SK-N-SH (cell line): Measurements from ENCODE around the gene DPF3. TPM values are rescaled to one million over a fixed set of nuclear protein-coding genes. Genes with fewer than 3 reads are reported as not detected.

Experiments used
- CTCF ChIA-PET: fragments of 300-600, 350-600 bp; formaldehyde crosslinking; extraction: SDS; loops from one replicate; lab custom pipeline; 2021; lab: Yijun Ruan, JAX
- POLR2A ChIA-PET: fragments of 350-600 bp; sonication (Branson Sonifier 250); formaldehyde crosslinking; extraction: SDS; loops from one replicate; lab custom pipeline; 2020; ENCODE audit warnings: antibody characterized with exemption, inconsistent platforms; lab: Yijun Ruan, JAX
- DNase-seq: peaks from one replicate; pipeline ENCODE4 v3.0.0; 2012
- H2AFZ ChIP-seq: fragments of 200-600 bp; sonication (generic); 2 replicates; pipeline ENCODE4 v1.8.1; 2016; ENCODE audit warnings: antibody characterized with exemption, mild to moderate bottlenecking, low read depth
- H3F3A ChIP-seq: fragments of 200-600 bp; sonication (generic); replicated peaks from 2 replicates; pipeline ENCODE3; 2016; ENCODE audit warnings: antibody characterized with exemption, mild to moderate bottlenecking; ENCODE audit not compliant: insufficient read depth
- H3K27ac ChIP-seq, 2 experiments: fragments of 200-500 bp in 1 of 2; fragments of 200-600 bp in 1 of 2; sonication (Bioruptor generic) in 1 of 2; sonication (generic), shearing (Covaris generic) in 1 of 2; 2 replicates each; pipeline versions ENCODE4 v1.5.1 to v1.6.1; 2014 to 2016; ENCODE audit warnings: low read depth in 2 of 2, inconsistent platforms in 1 of 2, low read length in 1 of 2, mild to moderate bottlenecking in 1 of 2, mixed read lengths in 1 of 2
- H3K27me3 ChIP-seq: fragments of 200-600 bp; sonication (generic), shearing (Covaris generic); 2 replicates; pipeline ENCODE4 v1.6.1; 2016; ENCODE audit warnings: mixed run types; ENCODE audit not compliant: insufficient read depth
- H3K36me3 ChIP-seq, 2 experiments: fragments of 200-500 bp in 1 of 2; fragments of 200-600 bp in 1 of 2; sonication (Bioruptor generic) in 1 of 2; sonication (generic) in 1 of 2; replicated peaks in 1 of 2; 2 replicates each; pipeline versions ENCODE3 to v1.5.1; 2014 to 2016; ENCODE audit warnings: low read length in 1 of 2, mild to moderate bottlenecking in 1 of 2; ENCODE audit not compliant: insufficient read depth in 2 of 2, control insufficient read depth in 1 of 2
- H3K4me1 ChIP-seq, 2 experiments: fragments of 200-500 bp in 1 of 2; fragments of 200-600 bp in 1 of 2; sonication (Bioruptor generic) in 1 of 2; sonication (generic), shearing (Covaris generic) in 1 of 2; 2 replicates each; pipeline versions ENCODE4 v1.5.1 to v1.6.1; 2014 to 2016; ENCODE audit warnings: low read depth in 1 of 2, low read length in 1 of 2, mixed run types in 1 of 2; ENCODE audit not compliant: insufficient read depth in 2 of 2, control insufficient read depth in 1 of 2
- H3K4me2 ChIP-seq: fragments of 200-600 bp; sonication (generic), shearing (Covaris generic); 2 replicates; pipeline ENCODE4 v1.6.1; 2017; ENCODE audit warnings: mixed run types
- H3K4me3 ChIP-seq, 2 experiments: fragments of 200-500 bp in 1 of 2; fragments of 200-600 bp in 1 of 2; sonication (Bioruptor generic) in 1 of 2; sonication (generic), shearing (Covaris generic) in 1 of 2; 2 replicates each; pipeline versions ENCODE4 v1.5.1 to v1.8.1; 2014 to 2016; ENCODE audit warnings: low read depth in 2 of 2, inconsistent platforms in 1 of 2, low read length in 1 of 2, mild to moderate bottlenecking in 1 of 2, mixed read lengths in 1 of 2, moderate library complexity in 1 of 2
- H3K79me2 ChIP-seq: fragments of 200-600 bp; sonication (generic); 2 replicates; pipeline ENCODE4 v1.8.1; 2017; ENCODE audit warnings: mild to moderate bottlenecking; ENCODE audit not compliant: insufficient read depth
- H3K9ac ChIP-seq: fragments of 200-600 bp; sonication (generic); 2 replicates; pipeline ENCODE4 v1.6.1; 2017; ENCODE audit warnings: mixed run types
- H3K9me2 ChIP-seq: fragments of 200-600 bp; sonication (generic); 2 replicates; pipeline ENCODE4 v1.6.1; 2017; ENCODE audit warnings: mixed run types
- H3K9me3 ChIP-seq: fragments of 200-600 bp; sonication (generic); 2 replicates; pipeline ENCODE4 v1.6.1; 2017; ENCODE audit warnings: mixed run types, mild to moderate bottlenecking, moderate library complexity
- H4K20me1 ChIP-seq: fragments of 200-600 bp; sonication (generic); 2 replicates; pipeline ENCODE4 v1.6.1; 2017; ENCODE audit warnings: mild to moderate bottlenecking, mixed run types; ENCODE audit not compliant: insufficient read depth
- FOXM1 ChIP-seq: IDR thresholded peaks from 2 replicates; pipeline ENCODE4 v1.4.0; 2012; ENCODE audit warnings: low read depth, mild to moderate bottlenecking
- GATA2 ChIP-seq: sonication (generic); formaldehyde crosslinking; IDR thresholded peaks from 2 replicates; pipeline ENCODE4 v1.5.0; 2020; ENCODE audit warnings: mild to moderate bottlenecking, missing genetic modification reagents
- JUND ChIP-seq: IDR thresholded peaks from 2 replicates; pipeline ENCODE4 v1.4.0; 2012
- POLR2AphosphoS5 ChIP-seq: IDR thresholded peaks from 2 replicates; pipeline ENCODE4 v1.6.1; 2012; ENCODE audit warnings: low read depth, low read length
- RAD21 ChIP-seq: IDR thresholded peaks from 2 replicates; pipeline ENCODE4 v1.6.1; 2012; ENCODE audit warnings: mild to moderate bottlenecking, low read length
- SMC3 ChIP-seq: IDR thresholded peaks from 2 replicates; pipeline ENCODE4 v1.6.1; 2012; ENCODE audit warnings: low read depth, low read length, improper control_type of control experiment
- WGBS: methylation state at CpG from one replicate; pipeline ENCODE4 v1.1.6; 2017; ENCODE audit warnings: low lambda C conversion rate; 5-methylcytosine and 5-hydroxymethylcytosine counted together
- polyA plus RNA-seq, 3 experiments: library from polyadenylated mRNA; depleted of rRNA; stranded (reverse); fragments of >200 nt; gene quantifications; 2 replicates each; pipeline ENCODE4 v1.2.3, GENCODE V29; 2012
- TF ChIP-seq, protein P1 (sequence below): IDR thresholded peaks from 2 replicates; pipeline ENCODE4 v1.4.0; 2012; ENCODE audit warnings: low read depth

The DPF3 gene
- polyA plus RNA-seq, 1 of the 3 experiments (the other 2 are of a cell fraction), result 2.8 TPM

DNA sequence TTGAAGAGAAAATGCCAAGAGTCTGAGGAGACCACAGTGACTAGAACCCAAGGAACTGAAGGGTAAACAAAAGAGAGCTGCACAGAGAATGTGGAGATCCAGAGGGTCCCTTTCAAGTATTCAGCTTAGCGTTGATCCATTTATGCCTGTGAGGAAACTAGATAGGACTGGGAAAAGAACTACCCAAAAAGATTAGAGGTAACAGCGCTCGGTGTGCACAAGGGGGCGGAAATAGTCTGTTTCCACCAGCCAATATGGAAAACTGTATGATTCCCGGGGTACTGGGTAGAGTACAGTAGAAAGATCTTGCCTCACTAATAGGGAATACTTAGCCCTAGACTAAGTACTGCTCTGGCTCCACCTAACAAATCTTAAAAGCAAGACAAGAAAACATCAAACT lies 135.5 kb downstream of the DPF3 start:
- no peak overlapping the region for H3K4me2 ChIP-seq
- no peaks in the 10 kb centered on the region for H3F3A ChIP-seq
- peaks cover 29% of the 10 kb centered on the region for H3K9me3 ChIP-seq
- no peaks in the 10 kb centered on the region for H3K9me2 ChIP-seq
- 45% methylated on average over 5 of the region's 5 CpGs for WGBS
- H3K9ac ChIP-seq, result no peak overlapping the region
- CTCF ChIA-PET, result interaction anchor here (0.6 kb wide), 1 partner anchor 464 kb away, joined by 3 read pairs; no protein-coding TSS in a partner anchor
- no peaks in the 10 kb centered on the region for H3K79me2 ChIP-seq
- H3K27me3 ChIP-seq, result no peaks in the 10 kb centered on the region
- H3K36me3 ChIP-seq, result no peaks in the 10 kb centered on the region
- no peak overlapping the region for H2AFZ ChIP-seq
- POLR2A ChIA-PET, result no interaction called here
- TF ChIP-seq FOXM1, result no peak
- H3K4me1 ChIP-seq, result peaks cover 0 to 5% of the 10 kb centered on the region in 2 experiments; a peak in 1 of 4 replicates
- H3K4me3 ChIP-seq, result no peak overlapping the region
- H3K27ac ChIP-seq, result no peak overlapping the region
- DNase-seq, result no peak
- no peaks in the 10 kb centered on the region for H4K20me1 ChIP-seq

DNA sequence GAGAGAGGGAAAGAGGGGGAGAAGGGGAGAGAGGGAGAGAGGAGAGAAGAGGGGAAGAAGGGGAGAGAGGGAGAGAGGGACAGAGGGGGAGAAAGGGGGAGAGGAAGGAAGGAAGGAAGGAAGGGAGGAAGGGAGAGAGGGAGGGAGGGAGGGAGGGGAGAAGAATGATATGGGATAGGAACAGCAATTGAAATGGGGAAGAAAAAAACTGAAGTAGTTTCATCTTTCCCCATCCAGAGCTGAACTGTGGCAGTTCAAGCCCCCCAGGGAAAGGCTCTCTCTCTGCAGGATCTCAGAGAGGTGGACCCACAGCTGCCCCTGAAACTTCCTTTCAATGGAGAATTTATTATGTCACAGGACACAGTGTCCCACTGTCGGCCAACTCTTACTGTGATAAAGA lies 136.9 kb downstream of the DPF3 start:
- H3K4me1 ChIP-seq, result peaks cover 0 to 5% of the 10 kb centered on the region in 2 experiments; a peak in 1 of 4 replicates
- no peak overlapping the region for H3K9ac ChIP-seq
- no peak overlapping the region for H3K4me2 ChIP-seq
- H2AFZ ChIP-seq, result no peak overlapping the region
- H3F3A ChIP-seq, result no peaks in the 10 kb centered on the region
- no peaks in the 10 kb centered on the region for H3K27me3 ChIP-seq
- TF ChIP-seq, protein P1, sequence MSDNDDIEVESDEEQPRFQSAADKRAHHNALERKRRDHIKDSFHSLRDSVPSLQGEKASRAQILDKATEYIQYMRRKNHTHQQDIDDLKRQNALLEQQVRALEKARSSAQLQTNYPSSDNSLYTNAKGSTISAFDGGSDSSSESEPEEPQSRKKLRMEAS, result no peak
- TF ChIP-seq JUND (no peak), GATA2 (CRISPR knock-in tag) (no peak), SMC3 (no peak), RAD21 (no peak)
- ChIA-PET POLR2A (no interaction called here), CTCF (interaction anchor here (1.7 kb wide), 1 partner anchor 25 kb away, joined by 4 read pairs; no protein-coding TSS in a partner anchor)
- no peaks in the 10 kb centered on the region for H3K36me3 ChIP-seq
- peaks cover 16% of the 10 kb centered on the region for H3K9me3 ChIP-seq
- H4K20me1 ChIP-seq, result no peaks in the 10 kb centered on the region
- 22% methylated on average over 1 of the region's 1 CpG for WGBS
- H3K27ac ChIP-seq, result no peak overlapping the region
- no peaks in the 10 kb centered on the region for H3K79me2 ChIP-seq
- H3K9me2 ChIP-seq, result no peaks in the 10 kb centered on the region
- no peak for DNase-seq
- H3K4me3 ChIP-seq, result no peak overlapping the region

DNA sequence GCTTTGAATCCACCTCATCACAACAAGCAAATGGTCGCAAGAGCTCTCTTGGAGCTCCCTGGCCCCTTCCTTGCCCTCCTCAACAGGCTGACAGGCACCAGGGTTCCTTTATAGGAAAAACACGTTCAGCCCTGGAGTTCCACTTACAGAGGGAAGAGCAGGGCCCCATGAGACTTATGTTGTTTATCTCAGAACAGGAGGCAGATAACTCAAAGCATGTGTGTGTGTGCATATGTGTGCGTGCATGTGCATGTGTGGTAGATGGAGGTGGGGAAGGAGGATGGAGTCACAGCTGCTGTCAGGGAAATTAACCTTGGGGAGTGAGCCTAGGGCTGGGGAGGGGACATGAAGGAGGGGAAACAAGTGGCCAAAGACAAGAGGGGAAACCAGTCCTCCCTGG lies 138.1 kb downstream of the DPF3 start:
- H3K9me2 ChIP-seq, result no peaks in the 10 kb centered on the region
- 24% methylated on average over 3 of the region's 3 CpGs for WGBS
- no peaks in the 10 kb centered on the region for H4K20me1 ChIP-seq
- H3K4me2 ChIP-seq, result no peak overlapping the region
- H3K4me3 ChIP-seq, result no peak overlapping the region
- H3K4me1 ChIP-seq, result peaks cover 0 to 5% of the 10 kb centered on the region in 2 experiments; a peak in 1 of 4 replicates
- POLR2A ChIA-PET, result no interaction called here
- no peak overlapping the region for H2AFZ ChIP-seq
- H3K27ac ChIP-seq, result no peak overlapping the region
- DNase-seq, result no peak
- no peaks in the 10 kb centered on the region for H3K79me2 ChIP-seq
- CTCF ChIA-PET, result interaction anchor here (0.7 to 1.9 kb wide), 3 partner anchors 24 to 149 kb away, joined by 3 to 5 read pairs (median 4); no protein-coding TSS in a partner anchor
- peaks cover 5% of the 10 kb centered on the region; the same call in 1 of the 2 replicates for H3K9me3 ChIP-seq
- no peaks in the 10 kb centered on the region for H3K27me3 ChIP-seq
- H3F3A ChIP-seq, result no peaks in the 10 kb centered on the region
- H3K36me3 ChIP-seq, result no peaks in the 10 kb centered on the region
- TF ChIP-seq POLR2AphosphoS5, result no peak
- no peak overlapping the region for H3K9ac ChIP-seq
